IPS-20b (cell line): Measurements from ENCODE around the gene FLVCR2.
"Not testable (repeated sequence)": the region's sequence is repeated elsewhere in the genome, so short reads cannot be mapped to it uniquely, and the experiment has no call there.

Source experiments
- H3K27ac ChIP-seq: one replicate; pipeline ENCODE4 v1.5.1; 2013; ENCODE audit warnings: low read length
- H3K27me3 ChIP-seq: 2 replicates; pipeline ENCODE4 v1.6.1; 2013; ENCODE audit warnings: mild to moderate bottlenecking, low read length, inconsistent platforms; ENCODE audit not compliant: insufficient read depth
- H3K36me3 ChIP-seq: 2 replicates; pipeline ENCODE4 v1.6.1; 2013; ENCODE audit warnings: low read depth, mild to moderate bottlenecking, inconsistent platforms, low read length, moderate library complexity; ENCODE audit not compliant: insufficient read depth
- H3K4me1 ChIP-seq: 2 replicates; pipeline ENCODE4 v1.6.1; 2013; ENCODE audit warnings: mild to moderate bottlenecking, control low read depth, inconsistent platforms, low read length, moderate library complexity; ENCODE audit not compliant: insufficient read depth
- H3K4me3 ChIP-seq: 2 replicates; pipeline ENCODE4 v1.5.1; 2013; ENCODE audit warnings: mild to moderate bottlenecking, low read length, inconsistent platforms
- H3K9ac ChIP-seq: 2 replicates; pipeline ENCODE4 v1.6.1; 2013; ENCODE audit warnings: low read depth, mild to moderate bottlenecking, inconsistent platforms, low read length, moderate library complexity
- H3K9me3 ChIP-seq: 2 replicates; pipeline ENCODE4 v1.6.1; 2013; ENCODE audit warnings: mild to moderate bottlenecking, low read depth, low read length, inconsistent platforms; ENCODE audit not compliant: insufficient read depth

The FLVCR2 gene

GRCh38 chr14:75577090-75577489, 1.3 kb upstream of the FLVCR2 start:
- Histone ChIP-seq H3K4me3 (no peak overlapping the region), H3K9ac (no peak overlapping the region), H3K27ac (no peak overlapping the region)

GRCh38 chr14:75577729-75578101, 705 bp upstream of the FLVCR2 start:
- H3K27me3 ChIP-seq, result peaks cover 16% of the 10 kb centered on the region
- peak overlapping the region; percentile 44; the same call in 1 of the 2 replicates for H3K9ac ChIP-seq
- H3K9me3 ChIP-seq, result no peaks in the 10 kb centered on the region
- H3K4me1 ChIP-seq, result no peaks in the 10 kb centered on the region
- no peaks in the 10 kb centered on the region for H3K36me3 ChIP-seq
- H3K4me3 ChIP-seq, result peak overlapping the region; percentile 74
- H3K27ac ChIP-seq, result no peak overlapping the region

More at GRCh38 chr14:75577090-75577489, 1.3 kb upstream of the FLVCR2 start:
- Histone ChIP-seq H3K36me3 (no peaks in the 10 kb centered on the region), H3K9me3 (no peaks in the 10 kb centered on the region), H3K27me3 (peaks cover 16% of the 10 kb centered on the region), H3K4me1 (no peaks in the 10 kb centered on the region)

- no peaks in the 10 kb centered on the region for H3K9me3 ChIP-seq
- H3K36me3 ChIP-seq, result no peaks in the 10 kb centered on the region
- H3K27ac ChIP-seq, result no peak overlapping the region
- peaks cover 16% of the 10 kb centered on the region for H3K27me3 ChIP-seq
- H3K4me1 ChIP-seq, result no peaks in the 10 kb centered on the region
- H3K4me3 ChIP-seq, result peak overlapping the region; percentile 74
- peak overlapping the region; percentile 70; the same call in 1 of the 2 replicates for H3K9ac ChIP-seq
Measured at GRCh38 chr14:75578786-75579337, 442 bp downstream of the FLVCR2 start.

GRCh38 chr14:75579338-75579864, 981 bp downstream of the FLVCR2 start:
- no peaks in the 10 kb centered on the region for H3K9me3 ChIP-seq
- H3K27me3 ChIP-seq, result peaks cover 16% of the 10 kb centered on the region
- no peak overlapping the region for H3K27ac ChIP-seq
- no peak overlapping the region for H3K9ac ChIP-seq
- H3K4me3 ChIP-seq, result peak overlapping the region; percentile 74
- H3K4me1 ChIP-seq, result no peaks in the 10 kb centered on the region
- no peaks in the 10 kb centered on the region for H3K36me3 ChIP-seq

GRCh38 chr14:75579882-75580281, 1.5 kb downstream of the FLVCR2 start:
- Histone ChIP-seq H3K9me3 (no peaks in the 10 kb centered on the region), H3K36me3 (no peaks in the 10 kb centered on the region), H3K27ac (no peak overlapping the region), H3K9ac (no peak overlapping the region), H3K4me3 (0 out of 2 replicates have a peak overlapping the region, but pooled peaks have one; percentile 11), H3K4me1 (no peaks in the 10 kb centered on the region), H3K27me3 (peaks cover 16% of the 10 kb centered on the region)

- H3K9ac ChIP-seq, result no peak overlapping the region
- H3K4me3 ChIP-seq, result no peak overlapping the region
- no peak overlapping the region for H3K27ac ChIP-seq
- H3K36me3 ChIP-seq, result no peaks in the 10 kb centered on the region
- peaks cover 9% of the 10 kb centered on the region for H3K4me1 ChIP-seq
- peaks cover 6% of the 10 kb centered on the region for H3K9me3 ChIP-seq
- H3K27me3 ChIP-seq, result no peaks in the 10 kb centered on the region
Measured at GRCh38 chr14:75587388-75587787, 9.0 kb downstream of the FLVCR2 start.

- Histone ChIP-seq H3K27ac (no peak overlapping the region), H3K9ac (no peak overlapping the region), H3K4me1 (peaks cover 9% of the 10 kb centered on the region), H3K4me3 (no peak overlapping the region), H3K9me3 (peaks cover 9% of the 10 kb centered on the region), H3K27me3 (no peaks in the 10 kb centered on the region), H3K36me3 (no peaks in the 10 kb centered on the region)
Measured at GRCh38 chr14:75589931-75590330, 11.5 kb downstream of the FLVCR2 start.

GRCh38 chr14:75591331-75591946, 13.0 kb downstream of the FLVCR2 start:
- Histone ChIP-seq H3K36me3 (no peaks in the 10 kb centered on the region), H3K27ac (no peak overlapping the region), H3K27me3 (no peaks in the 10 kb centered on the region), H3K9me3 (peaks cover 9% of the 10 kb centered on the region), H3K9ac (no peak overlapping the region), H3K4me1 (peaks cover 9% of the 10 kb centered on the region), H3K4me3 (no peak overlapping the region)

- Histone ChIP-seq H3K27me3 (no peaks in the 10 kb centered on the region), H3K9ac (no peak overlapping the region), H3K27ac (no peak overlapping the region), H3K4me1 (peaks cover 5% of the 10 kb centered on the region), H3K4me3 (no peak overlapping the region), H3K9me3 (peaks cover 9% of the 10 kb centered on the region), H3K36me3 (no peaks in the 10 kb centered on the region)
Measured at GRCh38 chr14:75591987-75592575, 13.7 kb downstream of the FLVCR2 start.

GRCh38 chr14:75595226-75595625, 16.8 kb downstream of the FLVCR2 start:
- Histone ChIP-seq H3K9me3 (peaks cover 9% of the 10 kb centered on the region), H3K36me3 (no peaks in the 10 kb centered on the region), H3K9ac (no peak overlapping the region), H3K27me3 (no peaks in the 10 kb centered on the region), H3K4me1 (no peaks in the 10 kb centered on the region), H3K27ac (no peak overlapping the region), H3K4me3 (no peak overlapping the region)

- no peak overlapping the region for H3K27ac ChIP-seq
- no peaks in the 10 kb centered on the region for H3K27me3 ChIP-seq
- peaks cover 6% of the 10 kb centered on the region for H3K9me3 ChIP-seq
- no peaks in the 10 kb centered on the region for H3K36me3 ChIP-seq
- no peak overlapping the region for H3K4me3 ChIP-seq
- H3K9ac ChIP-seq, result no peak overlapping the region
- no peaks in the 10 kb centered on the region for H3K4me1 ChIP-seq
Measured at GRCh38 chr14:75597149-75597548, 18.7 kb downstream of the FLVCR2 start.

GRCh38 chr14:75600100-75600499, 21.7 kb downstream of the FLVCR2 start:
- not testable (repeated sequence) for H3K9ac ChIP-seq, H3K9me3 ChIP-seq, H3K36me3 ChIP-seq, H3K4me1 ChIP-seq, H3K27me3 ChIP-seq, H3K27ac ChIP-seq, H3K4me3 ChIP-seq
